GM11168 (cell line): Measurements from ENCODE around the gene OR9Q2.
"Not testable (repeated sequence)": the region's sequence is repeated elsewhere in the genome, so short reads cannot be mapped to it uniquely, and the experiment has no call there.

Experiments used
- in situ Hi-C: fragments of 300-500 bp; cut with MboI; formaldehyde crosslinking; loops from one replicate; pipeline ENCODE4 v1.12.0; 2022; ENCODE audit warnings: low sequenced_read_pairs; ENCODE audit not compliant: unreplicated experiment

OR9Q2 gene, protein sequence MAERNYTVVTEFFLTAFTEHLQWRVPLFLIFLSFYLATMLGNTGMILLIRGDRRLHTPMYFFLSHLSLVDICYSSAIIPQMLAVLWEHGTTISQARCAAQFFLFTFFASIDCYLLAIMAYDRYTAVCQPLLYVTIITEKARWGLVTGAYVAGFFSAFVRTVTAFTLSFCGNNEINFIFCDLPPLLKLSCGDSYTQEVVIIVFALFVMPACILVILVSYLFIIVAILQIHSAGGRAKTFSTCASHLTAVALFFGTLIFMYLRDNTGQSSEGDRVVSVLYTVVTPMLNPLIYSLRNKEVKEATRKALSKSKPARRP

GRCh38 chr11:58188770-58189169 is at the start of gene OR9Q2:
TSS of gene OR9Q2 (plus strand) at chr11:58189070. CDS start at chr11:58190491, 1,421 bp downstream.
- in situ Hi-C loops, result no loop called here

DNA sequence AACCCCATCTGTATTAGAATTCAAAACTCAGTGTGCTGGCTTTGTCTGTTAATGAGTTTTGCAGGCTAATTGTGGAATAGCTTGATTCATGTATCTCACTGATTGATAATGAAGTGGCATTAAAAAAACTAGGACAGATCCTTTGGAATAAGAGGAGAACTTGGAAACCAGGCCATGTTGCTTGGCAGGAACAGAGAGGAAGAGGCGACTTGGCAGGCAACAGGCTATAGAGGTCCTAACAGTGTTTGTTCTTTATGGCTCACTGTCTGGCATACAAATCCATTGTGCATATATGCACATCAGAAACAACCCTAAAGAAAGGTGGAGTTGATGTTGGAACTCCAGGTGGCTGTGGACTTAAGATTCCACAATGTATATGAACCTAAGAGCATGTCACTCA is 46.1 kb upstream of the OR9Q2 start:
- in situ Hi-C loops, result no loop called here

- in situ Hi-C loops, result no loop called here
Measured at GRCh38 chr11:58152781-58153180, 36.1 kb upstream of the OR9Q2 start.

DNA sequence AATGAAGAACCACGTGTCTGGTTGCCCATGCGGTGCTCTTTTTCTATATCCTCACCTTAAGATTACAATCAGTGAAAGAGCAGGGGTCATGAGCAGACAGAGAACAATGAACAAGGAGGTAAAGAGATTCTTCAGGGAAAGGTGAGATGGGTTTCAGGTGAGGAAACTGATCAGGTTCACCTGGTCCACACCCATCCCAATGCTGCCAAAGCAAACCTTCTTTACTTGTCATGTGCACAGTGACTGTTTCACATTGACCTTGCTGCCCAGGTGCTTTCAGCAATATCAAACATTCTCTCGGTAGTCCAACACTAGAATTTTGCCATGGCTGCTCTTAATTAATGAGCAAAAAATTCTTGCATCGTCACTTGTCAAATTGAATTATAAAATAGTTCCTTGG is 24.5 kb upstream of the OR9Q2 start:
- in situ Hi-C loops, result no loop called here

DNA sequence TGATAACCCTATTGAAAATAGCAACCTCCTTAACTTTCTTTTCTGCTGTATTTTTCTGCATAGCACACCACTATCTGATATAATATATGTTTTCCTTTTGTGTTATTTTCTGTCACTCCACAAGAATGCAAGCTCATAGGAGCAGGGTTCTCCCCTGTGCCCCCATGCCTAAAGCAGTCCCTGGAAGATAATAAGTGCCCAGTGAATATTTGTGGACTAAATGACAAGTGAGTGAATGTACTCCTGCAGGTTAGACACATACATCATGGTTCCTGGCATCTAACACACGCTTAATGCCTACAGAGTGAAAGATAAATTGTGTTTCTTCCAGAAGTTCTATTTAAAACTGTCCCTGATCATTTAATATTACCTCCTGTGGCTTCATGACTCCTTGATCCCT is 23.9 kb upstream of the OR9Q2 start:
- in situ Hi-C loops, result no loop called here

DNA sequence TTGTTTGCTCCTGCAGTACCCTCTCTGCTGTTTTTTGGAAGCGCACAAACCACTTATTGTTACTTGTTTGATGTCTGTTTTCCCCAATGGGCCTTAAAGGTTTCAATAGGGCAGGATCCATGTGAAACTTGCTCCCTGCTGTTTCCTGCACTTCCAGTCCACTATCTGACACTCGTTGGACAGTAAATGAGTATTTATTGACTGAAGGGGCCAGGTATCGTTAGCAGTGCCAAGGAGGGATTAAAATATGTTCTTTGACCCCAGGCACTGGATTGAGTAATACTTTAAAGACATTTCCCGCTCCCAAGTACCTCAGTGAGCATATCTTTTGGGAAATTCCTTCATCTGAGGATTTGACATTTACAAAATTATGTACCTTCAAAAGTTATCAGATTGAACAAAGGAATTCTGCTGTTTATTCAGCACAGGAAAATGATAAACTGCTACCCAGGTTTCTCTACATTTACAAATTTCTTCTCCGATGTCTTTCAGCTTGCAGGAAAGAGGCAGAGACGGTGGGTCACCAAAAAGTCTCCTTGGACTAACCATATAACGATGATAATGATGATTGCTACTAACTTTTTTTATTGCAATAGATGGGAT is 23.3 kb upstream of the OR9Q2 start:
- in situ Hi-C loops, result no loop called here

- in situ Hi-C loops, result no loop called here
Measured at GRCh38 chr11:58177409-58178054, 11.3 kb upstream of the OR9Q2 start.

DNA sequence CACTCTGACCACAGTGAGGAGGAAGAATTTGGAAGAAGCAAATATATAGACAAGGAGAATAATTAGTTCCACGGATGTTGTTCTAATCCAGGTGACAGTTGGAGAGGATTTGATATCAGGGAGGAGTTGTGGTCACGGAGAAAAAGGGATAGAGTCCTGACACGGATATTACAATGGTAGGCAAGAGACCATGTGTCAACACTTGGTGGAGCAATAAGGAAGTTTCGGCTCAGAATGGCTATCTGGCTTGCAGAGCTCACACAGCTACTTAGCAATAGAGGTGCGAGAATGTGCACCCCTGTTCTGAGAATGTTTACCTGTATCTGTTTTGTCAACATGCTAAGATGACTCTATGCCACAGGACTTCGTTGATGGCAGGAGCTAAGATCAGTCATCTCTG is 10.4 kb upstream of the OR9Q2 start:
- in situ Hi-C loops, result no loop called here

- in situ Hi-C loops, result no loop called here
Measured at GRCh38 chr11:58179648-58180047, 9.2 kb upstream of the OR9Q2 start.

DNA sequence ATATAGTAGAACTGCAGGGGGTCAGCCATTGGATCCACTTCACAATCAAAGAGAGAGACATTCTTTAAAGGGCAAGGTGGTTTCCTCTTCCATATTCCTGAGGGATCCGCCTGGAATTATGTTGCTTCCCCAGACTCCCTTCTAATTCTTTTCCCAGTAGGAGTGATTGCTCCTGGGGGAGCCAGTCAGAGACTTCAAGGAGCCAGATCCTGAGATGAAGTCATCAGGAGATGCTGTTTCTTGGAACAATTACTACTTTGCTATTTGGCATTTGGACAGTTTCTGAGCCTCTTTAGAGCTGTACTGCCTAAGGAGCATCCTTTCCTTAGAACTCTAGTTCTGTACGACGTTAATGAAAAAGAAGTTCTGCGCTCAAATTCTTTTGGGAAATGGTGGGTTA is 1.9 kb upstream of the OR9Q2 start:
- in situ Hi-C loops, result no loop called here

GRCh38 chr11:58192229-58192628 is 3.4 kb downstream of the OR9Q2 start:
- in situ Hi-C loops, result no loop called here

DNA sequence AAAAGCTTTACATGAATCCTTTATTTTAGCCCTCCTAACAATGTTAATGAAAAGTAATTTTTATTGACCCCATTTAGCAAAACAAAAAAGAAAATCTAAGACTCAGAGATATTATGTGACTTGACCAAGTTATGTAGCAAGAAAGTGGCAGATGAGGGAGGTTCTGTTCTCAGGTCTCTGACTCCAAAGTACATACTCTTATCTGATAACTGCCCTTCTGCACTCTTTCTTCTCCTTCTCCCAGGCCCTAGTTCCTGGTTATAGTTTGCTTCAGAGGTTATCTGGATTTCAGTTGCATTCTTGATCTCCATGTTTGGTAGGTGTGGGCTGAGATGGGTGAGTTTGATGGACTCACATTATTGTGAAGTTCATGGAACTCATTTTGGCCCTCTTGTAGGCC is 4.5 kb downstream of the OR9Q2 start:
- in situ Hi-C loops, result no loop called here

DNA sequence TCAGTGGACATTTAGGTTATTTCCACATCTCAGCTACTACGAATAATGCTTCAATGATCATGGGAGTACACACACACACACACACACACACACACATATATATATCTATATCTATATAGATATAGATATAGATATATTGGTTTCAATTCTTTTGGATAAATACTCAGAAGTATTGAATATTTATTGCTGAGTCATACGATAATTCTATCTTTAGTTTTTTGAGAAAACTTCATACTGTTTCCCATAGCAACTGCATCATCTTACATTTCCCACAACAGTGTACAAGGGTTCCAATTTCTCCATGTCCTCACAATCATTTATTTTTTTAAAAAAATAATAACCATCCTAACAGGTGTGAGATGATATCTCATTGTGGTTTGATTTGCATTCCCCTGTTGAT is 7.1 kb downstream of the OR9Q2 start:
- in situ Hi-C loops, result no loop called here

- in situ Hi-C loops, result no loop called here
Measured at GRCh38 chr11:58199271-58199670, 10.4 kb downstream of the OR9Q2 start.

- in situ Hi-C loops, result no loop called here
Measured at GRCh38 chr11:58204042-58204441, 15.2 kb downstream of the OR9Q2 start, which contains the start of gene OR1S2. TSS of gene OR1S2 (minus strand) at chr11:58204142. CDS start at chr11:58204142, 0 bp downstream.

- in situ Hi-C loops, result not testable (repeated sequence)
Measured at GRCh38 chr11:58212420-58212819, 23.6 kb downstream of the OR9Q2 start, which contains the start of gene OR1S1. TSS of gene OR1S1 (plus strand) at chr11:58212720.

- in situ Hi-C loops, result no loop called here
Measured at GRCh38 chr11:58216476-58216875, 27.6 kb downstream of the OR9Q2 start.

DNA sequence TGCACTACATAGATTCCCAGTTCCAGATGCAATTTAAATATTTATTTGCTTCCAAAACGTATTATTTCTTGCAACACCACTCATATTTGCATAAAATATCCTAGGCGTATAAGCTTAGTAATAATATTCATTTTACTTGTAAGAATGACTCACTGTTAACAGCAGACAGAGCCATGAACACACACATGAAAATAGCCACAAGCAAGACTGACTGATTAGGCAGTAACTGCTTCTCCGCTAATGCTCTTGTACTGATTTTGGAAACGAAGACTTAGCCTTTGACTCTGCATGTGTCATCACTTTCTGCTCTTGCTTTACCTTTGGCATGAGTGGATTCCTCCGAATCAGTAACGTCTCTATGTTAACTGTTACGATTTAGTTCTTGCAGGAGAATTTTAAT is 33.9 kb downstream of the OR9Q2 start:
- in situ Hi-C loops, result no loop called here

GRCh38 chr11:58227956-58228615 is 39.2 kb downstream of the OR9Q2 start:
- in situ Hi-C loops, result no loop called here
